GM18526 (cell line): ENCODE data around the gene ANKS1A.

Experiments
- POLR2A ChIP-seq: IDR thresholded peaks from 3 replicates; pipeline ENCODE4 v1.6.1; 2011; ENCODE audit not compliant: insufficient read length; ENCODE audit errors: extremely low read depth

The ANKS1A gene

DNA sequence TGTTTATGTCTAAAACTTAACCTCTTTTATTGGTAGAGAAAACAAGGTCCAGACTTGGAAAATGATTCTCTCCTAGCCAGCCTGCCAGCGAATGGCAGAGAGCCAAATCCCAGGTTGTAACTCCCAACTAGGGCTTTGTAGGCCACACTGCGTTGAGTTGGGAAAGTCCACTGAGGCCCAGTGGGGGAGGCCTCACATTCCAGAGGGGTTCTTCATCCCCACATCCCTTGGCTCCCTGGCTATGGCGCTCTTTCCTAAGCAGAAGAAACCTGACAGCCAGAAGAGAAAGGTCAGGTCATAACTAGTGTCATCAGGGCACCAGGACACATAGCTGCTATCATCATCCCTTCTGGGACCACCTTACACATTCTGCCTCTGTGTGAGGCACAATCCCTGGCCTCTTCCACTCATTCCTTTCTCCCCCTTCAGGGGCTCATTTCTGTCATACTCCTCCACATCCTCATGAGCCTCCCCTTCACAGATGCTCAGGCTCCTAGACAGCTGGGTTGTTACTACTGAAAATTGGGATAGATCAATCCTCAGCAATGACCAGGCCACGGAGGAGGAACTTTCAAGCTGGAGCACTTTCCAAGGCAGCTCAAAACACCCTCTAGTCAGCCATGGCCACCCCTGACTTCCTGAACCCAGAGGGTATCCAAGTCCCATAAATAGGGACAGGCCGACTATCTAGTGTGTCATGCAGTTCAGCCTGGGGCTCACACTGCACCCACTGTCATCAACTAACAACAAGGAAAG, 203.5 kb downstream of the ANKS1A start:
- no peak for TF ChIP-seq POLR2A

GRCh38 chr6:35093118-35093445, 204.0 kb downstream of the ANKS1A start:
- no peak for TF ChIP-seq POLR2A

DNA sequence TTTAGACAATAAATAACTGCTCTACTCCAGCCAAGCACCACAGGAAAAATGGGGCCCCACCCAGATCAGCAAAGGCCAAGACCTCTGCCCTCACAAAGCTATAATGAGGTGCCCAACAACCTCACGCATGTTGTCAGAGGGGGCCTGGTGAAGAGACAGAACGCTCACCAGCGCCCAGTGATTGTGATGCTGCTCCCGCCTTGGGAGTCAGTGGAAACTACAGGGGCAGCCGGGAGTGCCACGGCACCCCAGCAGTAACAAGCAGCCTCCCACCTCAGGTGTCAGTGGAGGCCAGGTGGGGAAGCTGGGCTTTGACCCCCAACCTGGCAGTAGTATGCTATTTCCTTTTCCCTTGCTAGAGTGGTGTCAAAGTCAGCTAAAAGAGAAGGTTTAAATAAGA, 204.7 kb downstream of the ANKS1A start:
- no peak for TF ChIP-seq POLR2A

GRCh38 chr6:35094183-35094582, 205.1 kb downstream of the ANKS1A start:
- no peak for TF ChIP-seq POLR2A

GRCh38 chr6:35096129-35096862, 207.2 kb downstream of the ANKS1A start:
- TF ChIP-seq POLR2A, result no peak

- TF ChIP-seq POLR2A, result no peak
Measured at GRCh38 chr6:35099116-35099515, 210.1 kb downstream of the ANKS1A start.

- no peak for TF ChIP-seq POLR2A
Measured at GRCh38 chr6:35105078-35105477, 216.0 kb downstream of the ANKS1A start.

GRCh38 chr6:35108309-35108885, 219.3 kb downstream of the ANKS1A start:
- TF ChIP-seq POLR2A, result no peak

- TF ChIP-seq POLR2A, result no peak
Measured at GRCh38 chr6:35120746-35121145, 231.7 kb downstream of the ANKS1A start.

- TF ChIP-seq POLR2A, result no peak
Measured at GRCh38 chr6:35124356-35124755, 235.3 kb downstream of the ANKS1A start.

- TF ChIP-seq POLR2A, result no peak
Measured at GRCh38 chr6:35128042-35128441, 239.0 kb downstream of the ANKS1A start.

GRCh38 chr6:35128496-35128895, 239.4 kb downstream of the ANKS1A start:
- TF ChIP-seq POLR2A, result no peak

GRCh38 chr6:35136185-35136584, 247.1 kb downstream of the ANKS1A start:
- TF ChIP-seq POLR2A, result no peak

- TF ChIP-seq POLR2A, result no peak
Measured at GRCh38 chr6:35139470-35139869, 250.4 kb downstream of the ANKS1A start.

- TF ChIP-seq POLR2A, result no peak
Measured at GRCh38 chr6:35139924-35140638, 251.0 kb downstream of the ANKS1A start.

DNA sequence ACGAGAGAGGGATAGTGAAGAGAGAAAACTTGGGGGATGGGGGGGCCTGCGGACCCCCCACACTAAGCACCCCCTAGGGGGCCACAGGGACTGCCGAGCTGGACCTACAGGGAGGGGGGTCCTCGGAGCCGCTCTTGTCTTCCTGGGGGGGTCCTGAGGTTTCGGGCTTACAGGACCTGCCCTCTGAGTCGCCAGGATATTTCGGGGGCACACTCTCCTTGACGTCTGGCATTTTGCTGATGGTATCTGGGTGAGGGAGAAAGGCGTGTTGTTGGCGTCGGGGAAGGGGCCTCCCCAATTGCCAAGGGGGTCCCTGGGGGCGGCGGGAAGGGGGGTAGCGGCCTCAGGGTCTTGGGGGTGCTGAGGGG, 251.6 kb downstream of the ANKS1A start:
- TF ChIP-seq POLR2A, result no peak
